K562 (cell line): Measurements from ENCODE around the gene SLAMF9. TPM values are rescaled to one million over a fixed set of nuclear protein-coding genes. Genes with fewer than 3 reads are reported as not detected.

Experiments used
- EHMT2 ChIP-seq: fragments of 450-650 bp; IDR thresholded peaks from 2 replicates; pipeline ENCODE4 v1.6.1; 2018; ENCODE audit warnings: antibody characterized with exemption
- ESRRB ChIP-seq: fragments of 250-450 bp; sonication (Bioruptor Pico); IDR thresholded peaks from 2 replicates; pipeline ENCODE4 v1.5.0; 2020; ENCODE audit warnings: mild to moderate bottlenecking, moderate library complexity, borderline replicate concordance
- FOXP1 ChIP-seq: sonication (generic); formaldehyde crosslinking; IDR thresholded peaks from 2 replicates; pipeline ENCODE4 v1.8.0; 2022; ENCODE audit warnings: mild to moderate bottlenecking, missing genetic modification reagents
- GTF2A2 ChIP-seq: IDR thresholded peaks from 2 replicates; pipeline ENCODE4 v1.6.1; 2016; ENCODE audit warnings: mild to moderate bottlenecking, missing genetic modification characterization, missing compliant biosample characterization
- REST ChIP-seq, 2 experiments: fragments of 450-650 bp; formaldehyde crosslinking in 1 of 2; IDR thresholded peaks; 2 replicates each; pipeline versions ENCODE4 v1.4.0 to v1.6.1; 2014 to 2020; ENCODE audit warnings: mild to moderate bottlenecking in 2 of 2, borderline replicate concordance in 1 of 2, low read depth in 1 of 2
- U2AF1 ChIP-seq: fragments of 200-400 bp; formaldehyde crosslinking; optimal IDR thresholded peaks from 2 replicates; pipeline ENCODE3; 2017; ENCODE audit warnings: mild to moderate bottlenecking, low read depth, low read length, moderate library complexity
- ZNF12 ChIP-seq: sonication (generic); formaldehyde crosslinking; IDR thresholded peaks from 2 replicates; pipeline ENCODE4 v1.4.0; 2020; ENCODE audit warnings: mild to moderate bottlenecking, missing genetic modification reagents
- ZNF408 ChIP-seq: fragments of 250-450 bp; sonication (Bioruptor Pico); IDR thresholded peaks from 2 replicates; pipeline ENCODE4 v1.4.0; 2020; ENCODE audit warnings: low read depth, mild to moderate bottlenecking, moderate library complexity
- polyA plus RNA-seq, 8 experiments: library from polyadenylated mRNA; depleted of rRNA in 4 of 8; stranded (reverse) in 5 of 8; unstranded in 3 of 8; fragments of >200 nt; fragmentation: Nextera tagmentation in 2 of 8; fragmentation: Illumina TruSeq in 1 of 8; extraction: Ambion mirVana in 2 of 8; extraction: Trizol in 1 of 8; gene quantifications; 2 replicates each; pipeline versions ENCODE4 v1.2.1 to v1.2.3, GENCODE V29; 2011 to 2014; ENCODE audit warnings: inconsistent platforms in 1 of 8, missing spikeins in 1 of 8
- total RNA-seq, 7 experiments: library from RNA; depleted of rRNA in 6 of 7; stranded (reverse); fragments of >200 nt in 6 of 7; fragmentation: Illumina TruSeq in 2 of 7; extraction: Trizol in 2 of 7; gene quantifications; 2 replicates each; pipeline versions ENCODE4 v1.2.1 to v1.2.3, GENCODE V29; 2011 to 2021; ENCODE audit warnings: low replicate concordance in 1 of 7
- TF ChIP-seq, protein P1 (sequence below): fragments of 450-650 bp; formaldehyde crosslinking; IDR thresholded peaks from 2 replicates; pipeline ENCODE4 v1.4.0; 2022; ENCODE audit warnings: missing genetic modification characterization

Gene SLAMF9
- total and polyA plus RNA-seq, 9 of the 15 experiments (the other 6 are each of a cell fraction or from before 2014, with no cell fraction given), result 0.13 to 0.21 TPM; not detected in 7

- TF ChIP-seq REST (IDR thresholded peaks at IDR 0.05; ENCODE audit: borderline replicate concordance) (peak; percentile 98), REST (CRISPR knock-in tag; IDR thresholded peaks at IDR 0.05; ENCODE audit: low read depth) (peak; percentile 94), ZNF408 (CRISPR knock-in tag) (no peak), FOXP1 (CRISPR knock-in tag) (peak; percentile 62; the same call in 1 of the 2 replicates), ESRRB (no peak), EHMT2 (peak; percentile 95), GTF2A2 (tag) (no peak), U2AF1 (no peak), ZNF12 (CRISPR knock-in tag) (no peak)
- TF ChIP-seq, protein P1, sequence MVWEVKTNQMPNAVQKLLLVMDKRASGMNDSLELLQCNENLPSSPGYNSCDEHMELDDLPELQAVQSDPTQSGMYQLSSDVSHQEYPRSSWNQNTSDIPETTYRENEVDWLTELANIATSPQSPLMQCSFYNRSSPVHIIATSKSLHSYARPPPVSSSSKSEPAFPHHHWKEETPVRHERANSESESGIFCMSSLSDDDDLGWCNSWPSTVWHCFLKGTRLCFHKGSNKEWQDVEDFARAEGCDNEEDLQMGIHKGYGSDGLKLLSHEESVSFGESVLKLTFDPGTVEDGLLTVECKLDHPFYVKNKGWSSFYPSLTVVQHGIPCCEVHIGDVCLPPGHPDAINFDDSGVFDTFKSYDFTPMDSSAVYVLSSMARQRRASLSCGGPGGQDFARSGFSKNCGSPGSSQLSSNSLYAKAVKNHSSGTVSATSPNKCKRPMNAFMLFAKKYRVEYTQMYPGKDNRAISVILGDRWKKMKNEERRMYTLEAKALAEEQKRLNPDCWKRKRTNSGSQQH (CRISPR knock-in tag), result no peak
These were observed 18.2 kb downstream of the SLAMF9 start (continued) for GRCh38 chr1:159935719-159936272.
